HG02798 (cell line): ENCODE results near the gene C1orf167.

Experiments used
- ATAC-seq: cut with Tn5 transposase; IDR thresholded peaks from one replicate; pipeline ENCODE4 v1.9.1; 2021; ENCODE audit warnings: mild to moderate bottlenecking; ENCODE audit not compliant: unreplicated experiment, poor library complexity

Gene C1orf167

DNA sequence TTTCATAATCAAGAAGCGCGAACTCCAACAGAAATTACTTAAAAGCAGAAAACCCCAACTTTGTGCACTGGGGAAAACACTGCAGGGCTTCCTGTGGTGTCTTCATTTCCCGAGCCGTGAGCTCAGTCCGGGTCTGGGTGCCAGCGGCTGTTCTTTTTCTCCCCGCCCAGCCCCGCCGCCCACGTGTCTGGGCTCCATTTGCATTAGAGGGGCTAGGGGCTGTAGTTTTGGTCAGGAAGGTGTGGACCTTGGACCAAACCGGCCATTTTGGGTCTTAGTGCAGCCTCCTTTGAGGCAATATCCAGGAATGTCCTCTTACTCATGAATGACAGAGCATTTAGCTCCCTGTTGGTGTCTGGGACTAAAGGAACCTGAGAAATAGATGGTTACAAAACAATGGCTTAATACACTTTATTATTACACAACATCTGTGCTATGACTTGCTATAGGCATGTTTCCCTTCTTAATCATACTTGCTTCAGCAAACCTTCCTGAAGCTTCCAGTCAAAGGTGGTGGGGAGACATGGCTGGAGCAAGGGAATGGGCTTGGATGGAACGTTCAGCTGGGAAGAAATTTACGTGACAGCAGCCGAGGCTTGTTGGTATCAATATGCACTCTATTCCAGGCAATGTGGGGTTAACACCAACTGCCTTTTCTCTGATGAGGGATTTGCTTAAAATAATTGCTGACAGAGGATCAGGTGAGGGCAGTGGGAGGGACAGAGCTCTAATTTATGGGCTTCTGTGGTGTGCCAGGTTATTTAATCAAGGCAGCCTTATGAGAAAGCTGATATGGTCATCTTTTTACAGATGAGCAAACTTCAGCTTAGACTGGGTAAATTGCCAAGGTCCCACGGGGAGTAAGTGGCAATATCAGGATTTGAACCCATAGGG, 25.0 kb upstream of the C1orf167 start:
- ATAC-seq = no peak

DNA sequence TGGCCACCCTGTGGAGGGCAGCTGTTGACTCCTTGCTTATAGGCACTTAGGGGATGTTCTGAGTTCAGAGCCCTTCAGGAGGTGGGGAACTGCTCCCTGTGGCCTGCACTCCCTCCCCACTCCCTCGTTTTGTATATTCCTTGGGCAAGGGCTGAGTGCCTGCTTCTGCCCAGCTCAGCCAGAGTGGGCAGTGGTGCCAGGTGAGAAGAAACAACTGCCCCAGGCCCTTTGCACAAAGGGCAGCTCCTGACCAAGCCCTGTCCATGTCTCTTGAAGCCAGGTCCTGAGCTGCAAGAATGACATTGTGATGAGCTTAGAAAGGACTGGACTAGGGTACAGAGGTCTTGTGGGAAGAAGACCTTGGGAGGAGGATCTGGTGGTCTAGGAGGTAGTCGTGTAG, 23.9 kb upstream of the C1orf167 start:
- no peak for ATAC-seq

DNA sequence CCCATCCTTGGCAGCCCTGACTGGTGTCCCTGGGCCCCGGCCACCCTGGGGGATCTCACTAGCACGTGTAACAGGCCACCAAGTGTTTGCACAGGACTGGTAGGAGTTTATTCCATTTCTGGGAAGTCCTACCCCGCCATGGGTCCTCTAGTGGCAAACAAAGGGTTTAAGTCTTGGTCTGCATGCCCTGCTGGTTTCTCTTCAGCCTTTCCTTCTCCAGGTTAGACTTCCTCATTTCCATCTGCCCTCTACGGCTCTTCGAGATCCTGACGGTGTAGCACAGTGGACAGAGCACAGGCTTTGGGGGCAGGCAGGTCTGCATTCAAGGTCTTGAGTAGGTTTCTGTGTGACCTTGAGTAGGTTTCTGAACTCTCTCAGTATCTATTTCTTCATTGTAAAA, 23.2 kb upstream of the C1orf167 start:
- ATAC-seq = no peak

DNA sequence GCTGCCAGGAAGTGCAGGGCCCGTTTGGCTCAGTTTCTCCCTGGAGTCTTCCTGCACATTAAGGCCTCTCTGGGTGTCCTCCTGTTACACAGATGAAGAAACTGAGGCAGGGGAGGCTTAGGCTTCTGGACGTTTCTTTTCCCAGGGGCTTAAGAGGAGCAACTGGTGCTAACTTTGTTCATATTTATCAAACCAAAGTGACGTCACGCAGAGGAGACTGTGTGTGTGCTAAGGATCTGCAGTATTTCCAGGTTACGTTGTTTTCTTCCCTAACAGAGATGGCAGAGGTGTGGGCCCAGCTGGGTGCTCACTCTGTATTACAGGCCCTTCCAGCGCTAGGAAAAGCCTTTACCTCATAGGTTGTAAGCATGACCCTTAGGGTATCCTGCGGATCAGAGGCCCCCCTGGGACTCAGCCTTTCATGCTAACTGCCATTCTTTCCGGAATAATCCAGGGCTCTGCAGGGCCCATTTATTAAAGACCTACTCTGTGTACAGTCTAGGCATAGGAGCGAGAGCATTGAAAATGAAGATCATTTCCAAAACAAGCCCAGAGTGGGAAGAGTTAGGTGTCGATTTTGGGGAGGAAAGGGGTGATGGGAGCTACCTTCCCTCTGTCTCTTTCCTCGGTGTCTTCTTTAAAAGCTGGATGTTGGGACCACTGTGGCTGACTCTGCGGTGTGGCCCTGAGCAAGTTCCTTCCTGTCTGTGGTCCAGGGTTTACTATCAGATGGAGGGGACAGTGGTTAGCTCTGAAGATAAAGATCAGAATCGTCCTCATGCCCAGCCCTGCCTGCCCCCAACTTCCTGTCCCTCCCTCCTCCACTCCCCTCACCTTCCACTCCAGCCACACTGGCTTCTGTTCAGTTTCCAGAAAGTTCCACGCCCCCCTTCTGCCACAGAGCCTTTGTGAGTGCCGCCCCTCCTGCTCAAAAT, 21.5 kb upstream of the C1orf167 start:
- no peak for ATAC-seq

DNA sequence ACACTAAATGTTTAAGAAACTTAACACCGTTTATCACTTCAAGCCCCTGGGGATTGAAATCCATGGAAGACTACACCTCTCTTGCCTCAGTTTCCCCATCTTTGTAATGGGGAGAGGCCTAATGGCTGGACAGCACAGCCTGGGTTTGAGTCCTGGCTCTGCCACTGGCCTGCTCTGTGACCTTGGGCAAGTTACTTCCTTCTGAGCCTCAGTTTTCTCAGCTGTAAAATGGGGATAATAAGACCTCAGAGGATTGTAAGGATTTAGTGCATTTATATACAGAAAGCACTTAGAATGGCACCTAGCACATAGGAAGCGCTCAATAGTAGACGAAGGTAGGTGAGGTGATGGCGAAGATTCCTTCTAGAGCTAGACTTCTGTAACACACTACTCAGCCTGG, 20.5 kb upstream of the C1orf167 start:
- no peak for ATAC-seq

DNA sequence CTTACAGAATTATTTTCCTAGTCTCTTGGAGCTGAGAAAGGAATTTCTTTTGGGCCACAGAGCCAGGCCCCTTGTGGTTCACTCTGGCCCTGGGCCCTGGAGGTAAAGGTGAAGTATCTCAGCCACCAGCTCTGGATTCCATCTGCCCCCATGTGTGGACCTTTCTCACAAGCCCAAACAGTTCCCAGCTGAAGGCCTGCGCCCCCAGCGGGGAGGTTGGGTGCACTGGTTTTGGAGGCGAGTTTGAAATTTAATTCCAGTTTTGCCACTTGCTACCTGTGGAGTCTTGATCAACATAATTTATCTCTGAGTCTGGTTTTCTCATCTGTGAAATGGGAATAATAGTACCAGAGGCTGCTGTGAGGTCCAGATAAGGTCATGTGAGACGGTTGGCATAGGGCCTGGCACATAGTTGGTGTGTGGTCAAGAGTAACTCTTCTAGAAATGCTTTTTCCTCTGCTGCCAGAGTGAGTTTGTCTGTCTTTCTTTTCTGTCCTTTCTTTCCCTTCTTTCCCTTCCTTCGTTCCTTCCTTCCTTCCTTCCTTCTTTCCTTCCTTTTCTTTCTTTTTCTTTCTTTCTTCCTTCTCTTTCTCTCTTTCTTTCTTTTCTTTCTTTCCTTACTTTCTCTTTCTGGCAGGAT, 20.0 kb upstream of the C1orf167 start:
- no peak for ATAC-seq

DNA sequence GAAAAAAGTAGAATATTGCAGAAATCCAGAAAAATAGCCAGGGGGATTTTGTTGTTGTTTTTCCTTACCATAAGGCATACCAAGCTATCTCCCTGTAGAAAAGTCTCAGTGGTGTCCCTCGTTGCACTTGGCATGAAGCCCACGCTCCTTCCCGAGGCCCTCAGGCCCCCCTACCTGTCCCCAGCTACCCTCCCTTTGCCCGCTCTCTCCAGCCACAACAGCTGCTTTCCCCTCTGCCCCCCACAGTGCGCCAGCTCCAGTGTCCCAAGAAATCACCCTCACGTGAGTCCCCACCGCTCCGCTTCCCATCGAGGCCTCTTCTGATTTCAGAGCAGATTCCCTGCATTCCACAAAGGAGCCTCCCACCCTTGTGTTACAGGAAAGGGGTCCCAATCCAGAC, 17.7 kb upstream of the C1orf167 start:
- no peak for ATAC-seq

GRCh38 chr1:11746092-11746491, 15.9 kb upstream of the C1orf167 start:
- ATAC-seq = no peak

DNA sequence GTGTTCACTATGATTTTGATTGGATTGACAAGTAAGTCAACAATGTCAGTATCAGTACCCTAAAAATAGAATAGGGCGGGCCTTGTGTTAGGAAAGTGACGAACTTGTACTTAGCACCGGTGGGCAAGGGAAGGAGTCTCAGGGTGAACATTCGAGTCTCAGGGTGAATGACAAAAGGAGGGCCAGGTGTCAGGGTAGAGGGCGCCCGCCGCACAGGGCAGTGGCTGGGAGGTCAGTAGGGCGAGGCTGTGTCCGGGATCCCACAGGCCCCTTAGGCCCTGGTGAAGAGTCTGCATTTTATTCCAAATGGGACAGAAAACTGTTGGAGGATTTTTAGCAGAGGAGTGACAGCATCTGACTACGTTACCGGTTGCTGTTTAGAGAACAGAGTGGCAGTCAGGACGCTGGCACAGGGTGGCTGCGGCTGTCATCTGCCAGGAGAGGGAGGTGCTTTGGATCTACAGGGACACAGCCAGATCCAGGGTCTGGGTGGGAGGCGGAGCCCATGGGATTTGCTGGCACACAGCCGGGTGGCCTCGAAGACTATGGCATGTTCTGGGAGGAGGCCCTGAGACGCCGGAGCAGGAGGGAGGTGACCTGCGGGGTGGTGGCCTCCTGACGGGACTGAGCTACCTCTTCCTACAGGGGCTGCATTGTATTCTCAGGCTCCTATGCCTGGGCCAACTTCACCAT, 15.1 kb upstream of the C1orf167 start:
- ATAC-seq = no peak

DNA sequence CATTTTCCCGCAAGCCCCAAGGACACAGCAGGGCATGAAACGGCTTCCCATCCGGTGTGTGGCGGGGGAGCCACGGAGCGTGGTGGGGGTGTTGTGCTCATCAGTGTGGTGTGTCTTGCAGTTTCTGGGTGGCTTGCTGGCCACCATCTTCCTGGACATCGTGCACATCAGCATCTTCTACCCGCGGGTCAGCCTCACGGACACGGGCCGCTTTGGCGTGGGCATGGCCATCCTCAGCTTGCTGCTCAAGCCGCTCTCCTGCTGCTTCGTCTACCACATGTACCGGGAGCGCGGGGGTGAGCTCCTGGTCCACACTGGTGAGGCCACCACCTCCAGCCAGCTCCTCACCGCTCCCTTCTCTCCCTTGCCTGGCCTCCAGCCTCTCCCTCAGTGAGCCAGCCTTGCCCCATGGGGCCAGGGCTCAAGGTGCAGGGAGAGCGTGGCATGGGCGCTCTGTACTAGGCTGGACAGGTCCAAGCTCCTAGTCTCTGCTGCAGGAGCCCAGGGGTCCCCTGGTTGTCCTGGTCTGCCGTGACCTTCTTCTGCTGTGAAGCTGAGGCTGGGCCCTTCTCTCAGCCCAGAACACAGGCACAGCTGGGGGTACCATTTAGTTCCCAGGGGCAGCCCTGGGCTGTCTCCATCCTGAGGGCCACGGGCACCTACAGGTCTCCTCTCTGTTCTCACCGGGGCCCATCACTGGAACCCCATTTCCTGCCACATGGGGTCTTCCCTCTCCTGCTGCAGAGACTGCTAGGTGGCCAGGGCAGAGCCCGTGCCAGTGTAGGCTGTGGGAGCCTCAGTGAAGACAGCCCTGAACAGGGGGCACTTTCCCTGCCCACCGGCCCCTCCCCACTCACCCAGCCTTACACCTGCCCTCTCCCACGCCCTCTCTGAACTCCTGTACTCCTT, 13.4 kb upstream of the C1orf167 start:
- no peak for ATAC-seq

GRCh38 chr1:11749203-11749689, 12.7 kb upstream of the C1orf167 start:
- no peak for ATAC-seq

GRCh38 chr1:11749996-11750395, 12.0 kb upstream of the C1orf167 start:
- no peak for ATAC-seq

- ATAC-seq = no peak
These were observed 10.9 kb upstream of the C1orf167 start for GRCh38 chr1:11751087-11751486.

DNA sequence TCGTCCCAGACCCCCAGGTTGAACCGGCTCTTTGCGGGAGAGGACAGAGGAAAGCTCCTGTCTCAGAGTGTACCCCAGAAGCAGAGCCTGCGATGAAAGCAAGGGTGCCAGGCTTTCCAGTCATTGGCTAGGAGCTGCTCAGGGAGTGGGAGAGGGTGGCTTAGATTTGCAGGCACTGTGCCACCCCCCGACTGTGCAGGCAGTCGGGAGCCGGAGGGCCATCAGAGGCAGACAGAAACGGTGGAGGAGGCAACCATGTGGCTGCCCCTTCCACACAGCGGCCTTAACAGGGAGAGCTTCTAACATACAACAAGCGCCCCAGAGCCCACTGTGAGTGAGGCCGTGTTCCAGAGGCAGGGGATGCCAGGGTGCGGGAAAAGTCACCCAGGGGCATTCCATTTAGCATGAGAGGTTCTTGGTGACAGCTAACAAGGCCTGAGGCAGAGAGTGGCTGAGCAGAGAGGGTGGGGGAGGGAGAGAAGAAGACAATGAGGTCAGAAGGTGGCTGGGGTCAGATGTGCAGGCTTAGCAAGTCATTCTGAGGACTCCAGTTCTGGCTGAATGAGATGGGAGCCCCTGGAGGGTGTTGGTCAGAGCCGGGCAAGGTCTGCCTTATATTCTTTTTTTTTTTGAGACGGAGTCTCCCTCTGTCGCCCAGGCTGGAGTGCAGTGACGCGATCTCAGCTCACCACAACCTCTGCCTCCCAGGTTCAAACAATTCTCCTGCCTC, 9.5 kb upstream of the C1orf167 start:
- ATAC-seq = no peak

GRCh38 chr1:11753555-11754208, 8.3 kb upstream of the C1orf167 start:
- no peak for ATAC-seq

GRCh38 chr1:11757047-11757446, 4.9 kb upstream of the C1orf167 start:
- ATAC-seq = no peak

DNA sequence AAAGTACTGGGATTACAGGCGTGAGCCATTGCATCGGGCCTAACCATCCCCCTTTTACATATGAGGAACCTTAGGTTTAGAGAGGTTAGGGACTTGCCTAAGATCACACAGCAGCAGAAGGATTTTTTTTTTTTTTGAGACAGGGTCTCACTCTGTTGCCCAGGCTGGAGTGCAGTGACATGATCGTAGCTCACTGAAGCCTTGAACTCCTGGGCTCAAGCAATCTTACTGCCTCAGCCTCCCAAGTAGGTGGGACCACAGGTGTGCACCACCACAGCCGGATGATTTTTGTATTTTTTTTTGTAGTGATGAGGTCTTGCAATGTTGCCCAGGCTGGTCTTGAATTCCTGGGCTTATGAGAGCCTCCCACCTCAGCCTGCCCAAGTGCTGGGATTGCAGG, 2.2 kb upstream of the C1orf167 start:
- ATAC-seq = no peak

GRCh38 chr1:11761285-11761684, 708 bp upstream of the C1orf167 start:
- no peak for ATAC-seq
